Loucy (cell line): ENCODE results near the gene CCDC12.

Experiments used
- H2AFZ ChIP-seq: fragments of 200-600 bp; sonication (generic); 2 replicates; pipeline ENCODE4 v1.6.0; 2016; ENCODE audit warnings: antibody characterized with exemption, mild to moderate bottlenecking, low read length, moderate library complexity
- H3F3A ChIP-seq: fragments of 200-600 bp; 2 replicates; pipeline ENCODE4 v1.6.0; 2016; ENCODE audit warnings: antibody characterized with exemption, low read depth, mild to moderate bottlenecking
- H3K27me3 ChIP-seq: fragments of 200-600 bp; sonication (generic); 2 replicates; pipeline ENCODE4 v1.6.1; 2014; ENCODE audit warnings: low read length, mild to moderate bottlenecking; ENCODE audit not compliant: insufficient read depth, poor library complexity, severe bottlenecking
- H3K36me3 ChIP-seq: fragments of 200-600 bp; sonication (generic); 2 replicates; pipeline ENCODE4 v1.6.1; 2016; ENCODE audit warnings: low read length; ENCODE audit not compliant: insufficient read depth
- H3K4me1 ChIP-seq: fragments of 200-600 bp; sonication (generic); 2 replicates; pipeline ENCODE4 v1.5.1; 2014; ENCODE audit warnings: low read length, mild to moderate bottlenecking; ENCODE audit not compliant: insufficient read depth, poor library complexity, severe bottlenecking
- H3K4me2 ChIP-seq: fragments of 200-600 bp; sonication (generic); 2 replicates; pipeline ENCODE4 v1.6.0; 2014; ENCODE audit warnings: antibody characterized with exemption, low read length, low read depth, mild to moderate bottlenecking; ENCODE audit not compliant: poor library complexity, severe bottlenecking
- H3K4me3 ChIP-seq: fragments of 200-600 bp; sonication (generic); 2 replicates; pipeline ENCODE4 v1.5.1; 2014; ENCODE audit warnings: low read length, mild to moderate bottlenecking, mixed read lengths; ENCODE audit not compliant: poor library complexity, severe bottlenecking
- H3K79me2 ChIP-seq: fragments of 200-600 bp; sonication (generic); 2 replicates; pipeline ENCODE4 v1.6.1; 2014; ENCODE audit warnings: low read length; ENCODE audit not compliant: insufficient read depth
- H3K9ac ChIP-seq: fragments of 200-600 bp; sonication (generic); 2 replicates; pipeline ENCODE4 v1.6.0; 2014; ENCODE audit warnings: mild to moderate bottlenecking, low read depth, low read length, moderate library complexity; ENCODE audit not compliant: poor library complexity, severe bottlenecking
- H3K9me2 ChIP-seq: fragments of 200-600 bp; sonication (generic); replicated peaks from 2 replicates; pipeline ENCODE4 v1.6.1; 2016; ENCODE audit warnings: low read depth, low read length, mixed read lengths
- H3K9me3 ChIP-seq: fragments of 200-600 bp; sonication (generic); 2 replicates; pipeline ENCODE4 v1.6.1; 2014; ENCODE audit warnings: mild to moderate bottlenecking, antibody characterized with exemption, low read length, low read depth; ENCODE audit not compliant: insufficient read depth
- H4K20me1 ChIP-seq: fragments of 200-600 bp; sonication (generic); 2 replicates; pipeline ENCODE4 v1.6.0; 2014; ENCODE audit warnings: antibody characterized with exemption, low read length, mild to moderate bottlenecking; ENCODE audit not compliant: insufficient read depth, poor library complexity, severe bottlenecking
- EZH2phosphoT487 ChIP-seq: fragments of 200-600 bp; IDR thresholded peaks from 2 replicates; pipeline ENCODE4 v1.6.1; 2018; ENCODE audit warnings: antibody characterized with exemption, mild to moderate bottlenecking, moderate library complexity, borderline replicate concordance
- TF ChIP-seq, protein P1 (sequence below): fragments of 200-600 bp; sonication (generic); conservative IDR thresholded peaks from 2 replicates; pipeline ENCODE4 v1.5.1; 2014; ENCODE audit warnings: mild to moderate bottlenecking, antibody characterized with exemption, low read length

Gene CCDC12

DNA sequence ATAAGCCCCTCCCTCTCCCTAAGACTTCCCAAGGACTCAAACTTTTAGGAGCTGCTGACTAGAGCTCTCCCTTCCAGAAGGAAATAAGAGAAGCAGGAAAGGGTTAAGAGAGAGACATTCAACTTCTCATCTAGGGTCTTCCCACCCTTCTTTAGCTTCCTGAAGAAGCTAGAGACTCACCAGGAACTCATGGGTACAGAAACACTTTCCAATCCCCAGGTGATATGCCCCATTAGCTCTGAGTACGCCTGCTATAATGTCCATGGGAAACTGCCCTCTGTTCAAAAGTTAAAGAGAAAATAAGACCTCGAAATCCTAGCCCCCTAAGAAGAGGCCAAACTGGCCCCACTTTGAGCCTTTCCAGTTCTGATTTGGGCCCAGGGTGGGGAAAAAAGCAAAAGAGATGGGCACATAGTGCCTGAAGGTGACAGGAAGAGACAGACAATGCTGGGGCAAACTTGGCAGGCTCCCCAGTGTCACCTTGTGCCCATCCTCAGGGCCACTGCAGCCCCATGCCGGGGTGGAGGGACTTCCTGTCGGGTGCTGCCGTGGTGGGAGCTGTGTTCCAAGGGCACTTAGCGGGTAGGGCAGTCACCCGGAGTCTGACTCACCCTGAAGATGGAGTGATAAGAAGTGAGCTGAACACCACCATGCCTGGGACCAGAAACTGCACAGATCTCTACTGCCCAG is 29.5 kb downstream of the CCDC12 start:
- peaks cover 20% of the 10 kb centered on the region for H3K36me3 ChIP-seq
- TF ChIP-seq EZH2phosphoT487 = no peak
- TF ChIP-seq, protein P1, sequence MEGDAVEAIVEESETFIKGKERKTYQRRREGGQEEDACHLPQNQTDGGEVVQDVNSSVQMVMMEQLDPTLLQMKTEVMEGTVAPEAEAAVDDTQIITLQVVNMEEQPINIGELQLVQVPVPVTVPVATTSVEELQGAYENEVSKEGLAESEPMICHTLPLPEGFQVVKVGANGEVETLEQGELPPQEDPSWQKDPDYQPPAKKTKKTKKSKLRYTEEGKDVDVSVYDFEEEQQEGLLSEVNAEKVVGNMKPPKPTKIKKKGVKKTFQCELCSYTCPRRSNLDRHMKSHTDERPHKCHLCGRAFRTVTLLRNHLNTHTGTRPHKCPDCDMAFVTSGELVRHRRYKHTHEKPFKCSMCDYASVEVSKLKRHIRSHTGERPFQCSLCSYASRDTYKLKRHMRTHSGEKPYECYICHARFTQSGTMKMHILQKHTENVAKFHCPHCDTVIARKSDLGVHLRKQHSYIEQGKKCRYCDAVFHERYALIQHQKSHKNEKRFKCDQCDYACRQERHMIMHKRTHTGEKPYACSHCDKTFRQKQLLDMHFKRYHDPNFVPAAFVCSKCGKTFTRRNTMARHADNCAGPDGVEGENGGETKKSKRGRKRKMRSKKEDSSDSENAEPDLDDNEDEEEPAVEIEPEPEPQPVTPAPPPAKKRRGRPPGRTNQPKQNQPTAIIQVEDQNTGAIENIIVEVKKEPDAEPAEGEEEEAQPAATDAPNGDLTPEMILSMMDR = no peak
- H3K4me2 ChIP-seq = peak overlapping the region; percentile 84
- H3K9me2 ChIP-seq = no peaks in the 10 kb centered on the region
- no peaks in the 10 kb centered on the region for H3K27me3 ChIP-seq
- peak overlapping the region; percentile 50 for H3K4me3 ChIP-seq
- peak overlapping the region; percentile 66 for H3K9ac ChIP-seq
- no peak overlapping the region for H2AFZ ChIP-seq
- peaks cover 97% of the 10 kb centered on the region for H3K79me2 ChIP-seq
- no peaks in the 10 kb centered on the region for H3K9me3 ChIP-seq
- 0 out of 2 replicates have a peak, but pooled peaks cover 13% of the 10 kb centered on the region for H3F3A ChIP-seq
- H4K20me1 ChIP-seq = peaks cover 20% of the 10 kb centered on the region
- H3K4me1 ChIP-seq = peaks cover 58% of the 10 kb centered on the region

- Histone ChIP-seq H3F3A (0 out of 2 replicates have a peak, but pooled peaks cover 13% of the 10 kb centered on the region), H3K79me2 (peaks cover 100% of the 10 kb centered on the region), H3K4me1 (peaks cover 55% of the 10 kb centered on the region), H3K9ac (peak overlapping the region; percentile 66), H4K20me1 (peaks cover 18% of the 10 kb centered on the region), H3K36me3 (peaks cover 20% of the 10 kb centered on the region), H2AFZ (no peak overlapping the region), H3K9me3 (no peaks in the 10 kb centered on the region), H3K9me2 (no peaks in the 10 kb centered on the region), H3K4me2 (peak overlapping the region; percentile 84), H3K27me3 (no peaks in the 10 kb centered on the region), H3K4me3 (peak overlapping the region; percentile 47)
- TF ChIP-seq, protein P1 = no peak
- no peak for TF ChIP-seq EZH2phosphoT487
Measured at GRCh38 chr3:46946416-46946815, 30.1 kb downstream of the CCDC12 start.

DNA sequence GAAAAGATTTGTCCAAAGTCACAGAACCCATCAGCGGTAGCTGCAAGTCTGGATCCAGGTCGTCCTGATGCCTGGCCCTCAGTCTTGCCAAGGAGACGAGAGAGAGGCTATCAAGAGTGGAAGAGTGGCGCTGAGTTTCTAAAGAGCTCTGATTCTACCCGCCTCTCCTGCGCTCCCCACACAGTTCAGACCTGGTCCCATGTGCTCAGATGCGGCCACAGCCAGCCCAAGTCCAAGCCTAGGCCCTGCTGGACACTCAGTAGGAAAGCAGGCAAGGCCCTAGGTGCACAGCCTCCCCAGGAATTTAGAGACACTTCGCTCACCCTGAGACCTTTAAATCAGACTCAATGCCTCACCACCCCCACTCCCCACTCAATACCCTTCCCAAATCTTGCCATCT is 32.4 kb downstream of the CCDC12 start:
- no peak for TF ChIP-seq EZH2phosphoT487
- TF ChIP-seq, protein P1 = no peak
- no peak overlapping the region for H3K4me2 ChIP-seq
- no peaks in the 10 kb centered on the region for H3K27me3 ChIP-seq
- H3K9ac ChIP-seq = no peak overlapping the region
- peaks cover 100% of the 10 kb centered on the region for H3K79me2 ChIP-seq
- no peak overlapping the region for H2AFZ ChIP-seq
- H4K20me1 ChIP-seq = peaks cover 13% of the 10 kb centered on the region
- no peaks in the 10 kb centered on the region for H3K9me2 ChIP-seq
- 0 out of 2 replicates have a peak, but pooled peaks cover 13% of the 10 kb centered on the region for H3F3A ChIP-seq
- no peaks in the 10 kb centered on the region for H3K9me3 ChIP-seq
- peaks cover 39% of the 10 kb centered on the region for H3K36me3 ChIP-seq
- no peak overlapping the region for H3K4me3 ChIP-seq
- peaks cover 38% of the 10 kb centered on the region for H3K4me1 ChIP-seq
